Activated CD8-positive, alpha-beta memory T cell treated with anti-CD3 and anti-CD28 coated beads for 4 hours (primary cell): ENCODE measurements around the gene SFXN5.

ENCODE experiments used
- DNase-seq, 2 donors: peaks; one replicate each; pipeline ENCODE4 v3.0.0-alpha.2; 2020; ENCODE audit warnings: low read depth in 2 of 2

SFXN5 gene

DNA sequence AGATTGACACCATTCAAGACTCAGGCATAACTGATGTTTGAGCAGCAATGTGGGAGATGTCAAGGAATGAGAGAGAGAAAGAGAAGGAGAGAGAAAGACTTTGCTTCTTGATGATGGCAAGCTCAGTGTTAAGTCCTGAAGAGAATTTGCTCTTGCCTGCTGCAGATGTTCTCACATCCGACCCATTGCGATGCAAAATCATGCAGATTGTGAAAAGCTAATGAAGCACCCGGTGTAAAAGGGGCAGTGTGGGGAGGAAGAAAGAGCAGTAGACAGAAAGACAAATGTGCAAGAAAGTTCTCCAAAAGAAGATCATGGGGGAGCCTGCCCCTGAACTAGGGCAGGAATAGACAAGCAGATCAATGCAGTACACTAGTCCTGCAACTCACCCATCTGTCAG is 96.5 kb downstream of the SFXN5 start:
- no peak for DNase-seq

DNA sequence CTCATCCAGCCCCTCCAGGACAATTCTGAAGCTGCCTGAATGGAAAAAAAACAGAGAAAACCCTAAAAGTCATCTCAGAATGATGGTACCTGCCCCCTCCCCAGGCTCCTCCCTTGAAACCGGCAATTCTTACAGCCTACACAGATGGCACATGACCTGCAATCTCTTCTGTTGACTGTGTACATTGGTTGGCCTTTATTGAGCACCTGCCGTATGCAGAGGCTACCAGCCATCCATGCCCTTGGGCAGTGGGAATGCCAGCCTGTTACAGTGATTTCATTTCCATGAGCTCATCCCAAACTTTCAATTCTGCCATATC is 97.1 kb downstream of the SFXN5 start:
- DNase-seq, result no peak

DNA sequence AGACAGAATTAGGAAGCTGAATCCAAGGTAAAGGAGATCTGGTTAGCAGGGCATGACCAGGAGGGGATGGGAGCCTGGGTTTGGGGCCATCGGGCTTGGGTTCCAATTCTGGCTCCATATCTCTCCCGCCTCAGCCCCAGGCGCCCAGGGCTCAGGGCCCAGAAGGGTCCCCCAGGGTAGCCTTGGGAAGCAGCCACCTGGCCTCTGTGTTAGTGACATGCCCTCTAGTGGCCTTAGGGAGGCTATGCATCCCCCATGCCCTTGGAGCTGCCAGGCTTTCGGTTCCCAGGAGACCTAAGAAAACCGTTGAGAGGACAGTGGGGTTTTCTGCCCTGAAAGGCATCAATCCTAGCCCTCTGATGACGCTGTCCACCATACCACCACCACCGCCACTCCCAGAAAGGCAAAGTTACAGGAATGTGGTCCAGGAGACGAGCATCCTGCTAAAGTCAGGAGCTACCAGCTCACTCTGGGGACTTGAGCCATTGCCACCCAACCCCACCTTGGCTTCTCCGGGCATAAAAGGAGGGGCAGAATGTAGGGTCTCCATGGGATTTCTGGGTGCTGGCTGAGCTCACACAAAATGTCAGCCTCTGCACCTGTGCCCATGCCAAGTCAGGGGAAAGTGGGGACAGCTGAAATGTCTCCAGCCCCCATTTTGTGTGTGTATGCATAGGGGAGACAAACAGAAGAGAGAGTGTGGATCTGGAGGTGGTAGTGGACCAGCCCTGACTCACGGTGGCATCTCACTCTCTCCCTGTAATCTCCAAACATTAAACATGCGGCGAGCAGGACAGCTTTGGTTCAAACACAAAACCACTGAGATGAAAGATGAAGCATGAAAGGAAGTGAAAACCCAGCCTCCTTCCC is 97.7 kb downstream of the SFXN5 start:
- DNase-seq, result no peak

DNA sequence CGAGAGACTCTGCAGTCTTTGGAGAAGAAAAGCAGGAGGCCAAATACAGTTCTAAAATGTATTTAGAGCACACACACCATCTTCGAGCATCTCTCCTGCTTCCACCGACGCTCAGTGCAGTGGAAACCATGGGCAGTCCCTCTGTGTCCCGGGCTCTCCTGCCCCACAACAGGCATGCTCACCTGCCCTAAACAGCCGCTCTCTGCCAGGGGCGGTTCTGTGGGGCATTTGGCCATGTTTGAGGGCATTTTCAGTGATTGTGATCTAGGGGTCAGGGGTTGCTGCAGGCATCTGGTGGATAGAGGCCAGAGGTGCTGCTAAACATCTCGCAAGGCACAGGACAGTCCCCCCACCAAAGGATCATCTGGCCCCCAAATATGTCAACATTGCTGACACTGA is 98.4 kb downstream of the SFXN5 start:
- no peak for DNase-seq

DNA sequence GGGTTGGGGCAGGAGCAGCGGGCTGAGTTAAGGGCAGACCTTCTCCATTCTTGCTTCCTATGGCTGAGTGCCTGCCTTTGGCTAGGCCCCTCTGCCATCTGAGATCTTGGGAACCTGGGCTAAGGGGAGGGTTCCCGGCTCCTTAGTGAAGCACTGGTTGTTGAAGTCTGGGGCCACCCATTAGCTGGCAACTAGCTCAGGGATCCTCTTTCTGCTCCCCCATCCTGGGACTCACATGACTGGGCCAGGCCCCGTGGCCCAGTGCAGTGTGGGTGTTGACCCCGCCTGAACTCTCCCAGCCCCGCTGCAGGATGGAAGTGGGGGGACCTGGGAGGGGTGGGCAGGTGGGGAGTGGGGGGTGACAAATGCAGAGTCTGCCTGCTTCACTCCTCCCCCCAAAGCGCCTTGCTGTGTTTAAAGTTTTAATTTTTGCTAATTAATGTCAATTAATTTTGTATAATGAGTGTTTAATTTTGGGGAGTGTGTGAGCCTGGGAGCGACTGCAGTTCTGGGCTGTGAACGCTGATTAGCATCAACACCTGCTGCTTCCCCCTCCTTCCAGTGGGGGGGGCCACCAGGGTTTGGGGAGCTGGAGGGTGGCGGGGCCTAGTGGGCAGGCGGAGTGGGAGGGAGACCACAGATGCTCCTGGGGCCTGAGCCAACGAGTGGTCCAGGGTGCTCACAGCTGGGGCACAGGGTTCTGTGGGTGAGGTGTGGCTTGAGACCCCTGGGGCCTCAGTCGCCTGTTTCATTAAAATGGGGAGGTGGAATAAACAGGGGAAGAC is 99.0 kb downstream of the SFXN5 start:
- DNase-seq, result no peak

DNA sequence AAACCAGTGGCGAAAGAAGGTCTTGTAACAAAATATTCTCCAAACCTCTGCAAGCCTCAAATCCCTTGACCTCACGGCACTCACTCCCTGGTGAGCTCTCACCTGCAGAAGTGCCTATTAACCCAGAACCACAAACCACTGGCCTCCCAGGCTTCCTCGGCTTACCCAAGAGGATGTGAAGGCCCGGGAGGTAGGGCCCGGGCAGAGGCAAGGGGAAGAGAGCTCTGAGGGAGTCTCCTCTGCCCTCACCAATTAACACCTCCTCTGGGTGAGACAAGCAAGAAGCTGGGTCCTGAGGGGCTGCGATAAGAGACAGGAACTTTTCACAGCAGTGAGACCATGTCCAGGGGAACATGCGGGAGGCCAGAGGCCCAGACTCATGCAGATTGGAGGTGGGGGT is 100.5 kb downstream of the SFXN5 start:
- DNase-seq, result no peak

DNA sequence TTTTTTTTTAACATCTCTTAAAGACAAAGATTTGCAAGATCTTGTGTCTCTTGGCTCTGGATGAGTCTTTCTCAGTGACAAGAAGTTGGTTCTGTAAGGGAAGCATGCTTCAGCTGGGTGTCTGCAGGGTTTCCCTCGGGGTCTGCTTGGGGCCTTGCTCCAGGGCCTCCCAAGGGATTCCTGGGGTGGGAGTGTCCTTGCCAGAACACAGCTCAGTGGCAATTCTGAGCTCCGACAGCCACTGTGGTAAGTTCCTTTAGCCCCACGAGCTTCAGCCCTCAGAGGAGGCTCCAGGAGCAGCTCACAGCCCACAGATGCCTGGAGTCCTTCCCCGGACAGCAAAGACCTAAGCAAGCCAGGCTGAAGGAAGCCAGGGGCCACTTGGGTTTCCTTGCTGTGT is 101.8 kb downstream of the SFXN5 start:
- DNase-seq, result no peak

DNA sequence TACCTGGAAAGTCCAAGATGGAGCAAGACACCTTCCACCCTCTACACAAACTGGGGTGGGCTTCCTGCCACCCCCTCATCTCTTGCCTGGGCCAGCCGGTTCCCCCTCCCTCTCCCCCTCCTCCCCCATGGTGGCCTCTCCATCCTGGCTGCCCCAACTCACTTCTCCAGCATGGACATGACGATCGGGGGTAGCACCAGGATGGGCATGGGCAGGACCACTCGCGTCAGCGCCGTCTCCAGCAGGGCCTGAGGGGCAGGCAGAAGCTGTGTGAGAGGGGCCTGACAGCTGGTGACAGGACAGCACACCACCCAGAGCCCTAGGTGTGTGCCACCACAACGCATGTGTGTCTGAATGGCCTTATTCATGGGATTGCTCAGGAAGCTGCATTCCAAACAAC is 103.2 kb downstream of the SFXN5 start:
- no peak for DNase-seq

DNA sequence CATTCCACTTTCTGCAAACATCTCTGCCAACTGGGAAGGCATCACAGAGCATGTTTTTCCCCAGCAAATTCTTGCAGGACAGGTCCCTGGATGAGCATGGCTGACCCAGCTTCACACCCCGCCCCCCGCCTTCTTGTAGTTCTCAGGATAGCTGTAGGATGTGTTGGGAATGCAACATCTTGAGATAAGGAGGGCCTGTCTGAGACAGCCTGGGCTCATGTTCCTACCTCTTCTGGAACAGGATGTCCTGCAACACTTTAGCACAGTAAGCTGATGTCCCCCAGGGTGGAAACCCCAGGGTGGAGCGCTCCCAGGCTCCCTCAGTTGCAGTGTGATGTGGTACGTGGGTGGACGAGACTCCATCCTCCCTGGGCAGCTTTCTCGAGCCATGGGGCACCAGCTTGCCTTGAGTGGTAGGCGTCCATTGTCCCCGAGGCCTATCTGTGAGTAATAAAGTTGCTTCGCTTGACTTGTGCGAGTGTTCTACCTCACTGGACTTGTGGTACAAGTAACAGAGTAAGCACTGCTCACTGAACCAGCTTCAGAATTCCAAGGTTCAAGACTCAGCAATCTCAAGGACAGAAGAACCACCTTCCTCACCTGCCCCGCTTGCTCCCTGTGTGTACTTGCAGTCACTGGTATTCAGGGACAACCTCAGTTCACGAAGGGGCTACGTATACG is 105.6 kb downstream of the SFXN5 start:
- no peak for DNase-seq

DNA sequence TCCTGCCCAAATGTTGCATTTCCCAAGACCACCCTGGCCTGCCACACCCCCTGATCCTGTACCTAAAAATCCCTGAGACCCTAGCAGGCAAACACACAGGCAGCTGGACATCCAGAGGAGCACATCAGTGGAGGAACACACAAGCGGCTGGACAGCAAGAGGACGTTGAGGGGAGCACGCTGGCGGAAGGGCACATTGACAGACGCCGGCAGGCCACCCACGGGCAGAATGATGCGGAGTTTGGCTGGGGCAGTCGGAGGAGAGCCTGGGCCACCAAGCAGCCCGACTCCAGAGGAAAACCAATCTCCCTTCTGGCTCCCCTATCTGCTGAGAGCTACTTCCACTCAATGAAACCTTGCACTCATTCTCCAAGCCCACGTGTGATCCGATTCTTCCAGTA is 106.5 kb downstream of the SFXN5 start:
- DNase-seq, result no peak

DNA sequence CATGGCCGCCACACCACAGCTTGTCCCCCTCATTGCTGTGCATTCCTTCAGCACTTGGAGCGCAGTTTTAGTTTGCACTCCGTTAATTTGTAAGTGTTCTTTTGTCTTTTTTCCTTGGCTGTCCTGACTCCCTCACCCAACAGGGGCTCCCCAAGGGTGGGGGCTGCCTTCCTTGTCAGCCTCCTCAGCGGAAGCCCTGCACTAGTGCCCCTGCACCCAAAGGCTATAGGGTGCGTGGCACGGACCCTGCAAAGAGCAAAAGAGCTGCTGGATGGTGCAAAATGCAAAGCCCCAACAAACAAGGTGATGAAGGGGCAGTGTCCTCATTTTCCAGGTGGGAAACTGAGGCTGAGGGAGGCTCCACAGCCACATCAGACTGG is 107.4 kb downstream of the SFXN5 start:
- no peak for DNase-seq

DNA sequence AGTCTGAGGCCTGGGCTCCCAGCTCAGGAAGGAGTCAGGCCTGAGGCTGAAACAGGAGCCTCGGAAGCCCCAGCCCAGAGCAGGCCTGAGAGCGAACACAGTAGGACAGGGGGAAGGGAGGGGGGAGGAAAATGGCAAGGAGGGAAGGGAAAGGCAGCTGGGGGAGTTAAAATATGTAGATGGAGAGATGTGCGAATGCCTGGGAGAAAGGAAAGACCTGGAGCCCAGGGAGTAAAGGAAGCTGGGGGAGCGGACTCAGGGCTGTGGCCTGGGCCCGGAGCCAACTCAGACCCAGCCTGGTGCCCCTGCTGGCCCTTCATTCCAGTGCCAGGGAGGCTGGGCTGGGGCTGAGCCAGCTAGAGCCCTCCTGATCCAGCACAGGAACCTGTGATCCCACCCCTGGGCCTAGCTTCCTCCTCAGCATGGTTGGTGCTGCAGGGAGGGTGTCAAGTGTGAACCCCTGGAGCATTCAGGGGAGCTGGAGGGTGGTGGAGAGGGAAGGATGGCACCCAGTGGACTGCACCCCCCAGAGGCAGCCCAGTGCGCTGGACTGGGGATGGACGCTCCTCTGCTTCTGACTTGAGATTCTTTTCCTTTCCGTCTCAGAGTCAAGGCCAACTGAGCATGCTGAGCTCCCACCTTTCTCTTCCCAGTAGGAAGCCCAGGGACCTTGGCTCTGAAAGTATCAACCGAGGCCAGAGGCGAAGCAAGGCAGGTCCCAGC is 107.9 kb downstream of the SFXN5 start:
- DNase-seq, result no peak

DNA sequence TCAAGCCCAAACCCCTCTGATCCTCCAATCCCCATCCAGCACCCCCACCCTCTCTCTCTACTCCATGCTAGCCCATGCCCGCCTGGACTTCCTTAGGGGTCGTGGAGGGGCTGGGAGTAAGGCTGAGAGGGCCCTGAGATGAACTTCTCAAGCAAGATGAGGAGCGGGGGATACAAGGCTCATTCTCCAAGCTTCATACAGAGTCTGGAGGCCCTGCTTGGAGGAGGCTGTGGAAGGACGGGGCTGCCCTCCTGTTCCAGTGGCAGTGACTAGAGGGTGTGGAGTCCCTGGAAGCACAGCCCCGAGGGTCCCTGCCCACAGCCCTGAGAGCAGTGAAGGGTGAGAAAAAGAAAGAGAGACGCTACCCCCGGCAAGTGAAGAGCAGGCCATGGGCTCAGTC is 108.6 kb downstream of the SFXN5 start:
- no peak for DNase-seq

DNA sequence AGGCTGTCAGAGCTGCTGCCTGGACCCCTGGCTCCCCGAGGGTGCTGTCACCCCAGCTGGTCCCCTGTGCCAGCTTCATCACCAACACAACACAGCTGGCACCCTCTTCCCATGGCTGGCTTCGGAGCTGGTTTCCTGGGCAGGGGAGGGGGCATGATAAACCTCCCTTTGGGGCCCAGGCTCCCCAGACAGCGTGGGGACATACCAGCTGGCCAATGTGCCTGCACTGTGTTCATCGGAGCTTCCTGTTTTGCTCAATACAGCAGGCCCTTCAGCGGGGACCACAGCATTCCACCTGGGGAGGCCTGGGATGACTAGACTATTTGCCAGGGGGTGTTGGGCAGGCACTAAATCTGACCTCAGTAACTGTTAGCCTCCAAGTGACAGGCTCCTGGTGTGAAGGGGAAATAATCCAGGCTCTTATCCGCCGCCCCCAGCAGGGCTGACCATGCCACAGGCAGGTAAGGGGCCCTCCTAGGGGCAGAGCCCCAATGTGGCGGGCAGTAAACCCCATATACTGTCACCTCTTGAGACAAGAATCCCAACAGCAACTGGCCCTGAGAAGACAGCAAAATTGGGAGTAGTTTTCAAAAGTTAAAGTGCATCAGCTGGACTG is 109.6 kb downstream of the SFXN5 start:
- no peak for DNase-seq

DNA sequence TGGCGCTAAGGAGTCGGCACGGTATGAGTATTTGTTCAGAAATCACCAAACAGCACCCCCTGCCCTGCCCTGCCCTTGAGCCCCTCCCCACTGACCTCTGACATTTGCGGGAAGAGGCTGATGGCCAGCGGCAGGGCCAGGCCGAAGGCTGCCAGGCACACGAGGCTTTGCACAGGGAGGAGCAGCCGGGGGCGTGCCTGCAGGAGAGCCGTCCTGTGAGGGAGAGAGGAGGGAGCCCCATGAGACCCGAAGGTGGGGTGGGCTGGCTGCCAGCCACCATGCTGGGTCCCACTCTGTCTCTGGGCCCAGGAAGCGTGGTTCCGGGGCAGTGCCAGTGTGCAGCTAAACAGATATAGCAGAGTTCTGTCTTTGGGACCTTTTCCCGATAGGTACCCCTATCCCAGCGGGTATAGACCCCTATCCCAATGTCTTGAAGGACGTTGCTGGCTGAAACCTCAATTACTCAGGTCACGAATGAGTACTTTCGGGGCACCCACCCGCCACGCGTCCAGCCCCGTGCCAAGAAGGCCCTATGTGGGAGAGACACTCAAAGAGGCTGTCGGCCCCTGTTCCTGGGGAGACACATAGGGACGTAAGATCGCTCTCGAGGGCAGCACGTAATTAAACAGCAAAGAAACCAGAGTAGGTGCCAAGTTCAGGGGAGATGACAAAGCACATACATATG is 110.3 kb downstream of the SFXN5 start:
- no peak for DNase-seq

DNA sequence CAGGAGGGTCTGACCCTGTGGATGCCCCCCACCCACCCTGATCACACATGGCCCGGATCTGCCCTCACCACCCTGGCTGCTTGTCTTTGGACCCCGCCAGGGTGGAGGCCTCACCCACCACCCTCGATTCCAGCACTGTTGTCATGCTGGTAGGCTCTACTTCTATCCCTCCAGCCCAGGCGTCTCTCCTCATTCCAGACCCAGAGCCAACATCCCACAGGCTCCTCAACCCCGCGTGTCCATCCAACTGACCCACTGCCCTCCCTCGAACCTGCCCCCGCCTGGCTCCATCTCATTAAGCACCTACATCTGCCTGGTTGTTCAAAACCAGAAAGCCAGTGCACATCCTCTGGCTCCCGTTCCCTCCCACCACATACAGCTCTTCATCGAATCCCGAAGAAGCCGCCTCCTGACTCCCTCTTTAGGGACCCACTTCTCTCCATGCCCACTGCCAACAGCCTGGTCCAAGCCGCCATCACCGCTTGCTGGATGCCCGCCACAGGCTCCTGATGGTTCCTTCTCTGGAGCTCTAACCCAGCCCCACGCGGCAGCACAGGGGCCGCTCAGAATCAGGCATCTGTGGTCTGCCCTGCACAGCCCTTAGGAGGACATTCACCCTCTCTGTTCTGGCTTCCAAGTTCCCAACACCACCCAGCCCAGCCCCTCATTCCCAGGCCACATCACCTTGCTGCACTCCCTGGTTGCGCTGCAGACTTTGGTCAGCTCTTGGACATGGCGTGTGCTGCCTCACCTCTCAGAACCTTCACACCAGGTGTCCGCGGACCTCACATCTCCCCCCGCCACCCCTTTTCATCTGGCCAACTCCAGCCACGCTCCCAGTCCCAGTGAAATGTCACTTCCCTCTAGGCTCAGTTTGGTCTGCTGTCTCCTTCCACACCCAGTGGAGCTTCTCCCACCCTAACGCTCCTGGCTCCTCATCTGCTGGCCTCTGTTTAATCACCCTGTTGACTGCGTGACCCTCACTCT is 111.2 kb downstream of the SFXN5 start:
- DNase-seq, result no peak

DNA sequence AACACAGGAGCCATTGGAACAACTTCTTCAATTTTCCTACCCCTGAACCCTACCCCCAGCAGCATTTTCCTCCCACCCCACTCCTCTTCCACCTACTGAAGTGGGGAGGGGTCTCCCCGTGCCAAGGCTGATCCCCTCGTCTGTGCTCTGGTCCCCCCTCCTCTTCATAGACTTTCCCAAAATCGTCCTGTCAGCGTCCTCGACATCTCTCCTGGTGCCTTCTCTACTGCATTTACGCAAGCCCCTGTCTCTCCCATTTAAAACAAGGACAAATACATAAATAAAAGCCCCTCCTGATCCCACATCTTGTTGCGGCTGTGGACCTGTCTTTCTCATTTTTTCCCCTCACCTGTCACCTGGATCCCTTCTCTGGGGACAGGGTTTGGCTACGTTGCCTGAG is 112.0 kb downstream of the SFXN5 start:
- no peak for DNase-seq

DNA sequence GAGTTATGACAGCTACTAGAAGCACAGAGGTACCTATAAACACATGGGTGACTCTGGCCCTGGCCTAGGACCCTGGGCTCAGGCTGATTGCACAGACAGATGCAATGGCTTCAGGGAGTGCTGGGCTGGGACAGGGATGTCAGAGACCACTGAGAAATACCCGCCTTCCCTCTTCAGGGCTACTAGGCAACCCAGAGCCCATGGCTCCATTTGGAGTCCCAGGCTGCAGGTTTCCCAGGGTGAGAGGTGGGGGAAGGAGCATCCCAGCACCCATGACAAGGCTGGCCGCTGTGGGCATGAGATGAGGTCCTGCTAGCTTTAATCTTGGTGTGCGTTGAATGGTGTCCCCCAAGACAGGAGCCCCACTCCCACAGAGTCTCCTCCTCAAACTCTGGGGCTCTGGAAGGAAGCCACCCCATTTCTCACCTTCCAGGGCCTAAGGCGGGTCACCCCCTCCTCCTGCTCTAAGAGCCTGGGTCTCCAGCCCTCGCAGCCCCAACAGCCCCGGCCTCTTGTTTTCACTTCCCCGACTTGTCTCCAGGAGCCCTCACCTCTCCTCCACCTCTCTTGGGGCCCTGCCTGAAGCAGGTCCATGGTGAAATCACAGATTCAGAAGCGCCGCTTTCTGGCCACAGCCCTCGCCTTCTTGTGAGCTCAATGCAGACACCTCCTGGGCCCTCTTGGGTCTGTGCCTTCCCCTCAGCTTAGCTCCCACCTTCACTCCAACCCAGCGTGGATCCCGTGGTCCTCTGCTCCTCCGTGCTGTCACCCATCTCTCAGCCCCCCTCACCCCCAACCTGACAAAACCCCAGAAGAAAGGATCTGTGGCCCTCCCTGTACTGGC is 112.7 kb downstream of the SFXN5 start:
- no peak for DNase-seq

DNA sequence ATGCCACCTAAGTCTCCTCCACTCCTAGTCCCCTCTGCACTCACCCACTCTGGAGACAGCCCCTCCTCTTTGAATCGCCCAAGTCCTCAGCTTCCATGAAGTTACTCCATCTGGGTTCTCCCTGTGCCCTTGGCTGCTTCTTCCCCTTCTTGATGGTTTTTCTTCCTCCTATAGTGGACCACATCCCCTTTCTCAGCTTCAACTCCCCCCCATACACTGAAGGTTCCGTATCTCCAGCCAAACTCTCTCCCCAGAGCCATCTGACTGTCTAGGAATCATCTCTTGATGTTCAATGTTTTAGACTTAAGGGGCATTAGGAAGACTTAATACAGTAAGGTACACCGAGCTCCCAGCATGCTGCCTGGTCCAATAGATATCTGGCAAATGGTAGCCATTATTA is 114.6 kb downstream of the SFXN5 start:
- DNase-seq, result no peak
